22Rv1 (cell line): ENCODE data around the gene ITFG1.

Source experiments
- CTCF ChIP-seq: fragments of 450-650 bp; IDR thresholded peaks from 2 replicates; pipeline ENCODE4 v1.5.1; 2017; ENCODE audit warnings: mild to moderate bottlenecking
- ZFX ChIP-seq: fragments of 450-650 bp; IDR thresholded peaks from 2 replicates; pipeline ENCODE4 v1.6.1; 2017; ENCODE audit warnings: antibody characterized with exemption, borderline replicate concordance

DNA sequence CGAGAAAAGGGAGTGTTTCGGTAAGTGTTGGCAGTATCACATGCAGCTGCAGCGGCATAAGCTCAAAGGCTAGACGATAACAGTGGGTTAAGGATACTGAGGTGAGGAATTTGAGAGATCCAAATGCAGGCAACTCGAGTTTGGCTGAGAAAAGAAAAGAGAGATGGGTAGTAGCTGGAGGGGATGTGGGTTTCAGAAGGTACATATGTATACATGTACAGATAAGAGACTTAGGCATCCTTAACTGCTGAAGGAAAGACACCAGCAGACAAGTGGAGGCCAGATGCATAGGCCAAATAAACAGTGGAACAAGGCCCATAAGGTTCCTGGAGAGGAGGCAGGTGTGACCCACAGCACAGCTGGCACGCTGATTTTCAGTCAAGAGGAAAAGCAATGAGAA, 230.6 kb downstream of the ITFG1 start:
- TF ChIP-seq CTCF (no peak), ZFX (no peak)
